ENCODE results near the gene UGGT2.

The UGGT2 gene

DNA sequence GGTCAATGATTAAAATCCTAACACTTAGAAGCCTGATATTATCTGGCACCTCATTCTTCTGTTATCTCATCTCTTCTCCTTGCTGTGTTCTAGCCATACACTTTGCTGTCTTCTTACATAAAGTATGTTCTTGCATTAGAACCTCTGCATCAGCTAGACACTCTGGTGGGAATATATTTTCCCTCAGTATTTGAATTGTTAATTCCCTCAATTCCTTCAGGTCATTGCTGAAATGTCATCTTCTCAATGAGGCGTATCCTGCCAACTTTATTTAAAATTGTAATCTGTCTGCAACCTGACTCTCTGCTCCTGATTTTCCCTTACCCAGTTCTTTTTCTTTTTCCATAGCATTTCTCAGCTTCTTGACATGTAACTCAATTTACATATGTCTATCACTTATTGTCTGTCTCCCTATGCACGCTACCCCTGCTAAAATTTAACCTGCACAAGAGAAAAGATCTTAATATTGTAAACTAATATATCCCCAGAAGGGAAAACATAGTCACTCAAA lies 138.2 kb downstream of the UGGT2 start:
- H3K36me3 ChIP-seq (ENCODE audit: control insufficient read depth, insufficient read depth, low read length), result no peaks in the 10 kb centered on the region
- no peaks in the 10 kb centered on the region for H3K9me3 ChIP-seq (ENCODE audit: control insufficient read depth, low read length)
- no peak overlapping the region for H3K4me3 ChIP-seq (ENCODE audit: low read length)
- H3K4me1 ChIP-seq (ENCODE audit: control insufficient read depth, insufficient read depth, low read length), result no peaks in the 10 kb centered on the region
- H3K27me3 ChIP-seq (ENCODE audit: control insufficient read depth, insufficient read depth, low read length), result no peaks in the 10 kb centered on the region
- H3K9ac ChIP-seq (ENCODE audit: low read length), result no peak overlapping the region

DNA sequence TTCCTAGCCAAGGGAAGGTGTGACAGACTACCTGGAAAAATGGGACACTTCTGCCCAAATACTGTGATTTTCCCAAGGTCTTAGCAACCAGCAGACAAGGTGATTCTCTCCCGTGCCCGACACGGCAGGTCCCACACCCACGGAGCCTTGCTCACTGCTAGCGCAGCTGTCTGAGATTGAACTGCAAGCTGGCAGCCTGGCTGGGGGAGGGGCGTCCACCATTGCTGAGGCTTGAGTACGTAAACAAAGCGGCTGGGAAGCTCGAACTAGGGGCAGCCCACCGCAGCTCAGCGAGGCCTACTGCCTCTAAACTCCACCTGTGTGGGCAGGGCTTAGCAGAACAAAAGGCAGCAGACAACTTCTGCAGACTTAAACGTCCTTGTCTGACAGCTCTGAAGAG lies 146.2 kb downstream of the UGGT2 start:
- Histone ChIP-seq H3K27me3 (ENCODE audit: control insufficient read depth, insufficient read depth, low read length) (no peaks in the 10 kb centered on the region), H3K36me3 (ENCODE audit: control insufficient read depth, insufficient read depth, low read length) (no peaks in the 10 kb centered on the region), H3K9me3 (ENCODE audit: control insufficient read depth, low read length) (no peaks in the 10 kb centered on the region), H3K4me3 (ENCODE audit: low read length) (no peak overlapping the region), H3K9ac (ENCODE audit: low read length) (no peak overlapping the region), H3K4me1 (ENCODE audit: control insufficient read depth, insufficient read depth, low read length) (no peaks in the 10 kb centered on the region)

DNA sequence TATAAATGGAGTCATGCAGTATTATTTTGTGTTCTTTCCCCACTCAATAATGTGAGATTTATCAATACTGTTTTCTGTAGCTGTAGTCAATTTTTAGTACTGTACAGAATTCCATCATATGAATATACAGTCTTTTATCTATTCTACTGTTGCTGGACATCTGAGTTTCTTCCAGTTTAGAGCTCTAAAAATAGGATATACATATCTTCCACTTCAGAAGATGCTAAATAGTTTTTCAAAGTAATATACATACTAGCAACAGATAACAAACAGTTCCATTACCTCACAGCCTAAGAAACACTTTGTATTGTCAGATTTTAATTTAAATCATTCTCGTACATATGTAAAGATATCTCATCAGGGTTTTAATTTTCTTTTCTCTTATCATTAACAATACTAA lies 149.6 kb downstream of the UGGT2 start:
- no peak overlapping the region for H3K9ac ChIP-seq (ENCODE audit: low read length)
- no peak overlapping the region for H3K4me3 ChIP-seq (ENCODE audit: low read length)
- H3K27me3 ChIP-seq (ENCODE audit: control insufficient read depth, insufficient read depth, low read length), result no peaks in the 10 kb centered on the region
- H3K4me1 ChIP-seq (ENCODE audit: control insufficient read depth, insufficient read depth, low read length), result no peaks in the 10 kb centered on the region
- H3K9me3 ChIP-seq (ENCODE audit: control insufficient read depth, low read length), result no peaks in the 10 kb centered on the region
- no peaks in the 10 kb centered on the region for H3K36me3 ChIP-seq (ENCODE audit: control insufficient read depth, insufficient read depth, low read length)

DNA sequence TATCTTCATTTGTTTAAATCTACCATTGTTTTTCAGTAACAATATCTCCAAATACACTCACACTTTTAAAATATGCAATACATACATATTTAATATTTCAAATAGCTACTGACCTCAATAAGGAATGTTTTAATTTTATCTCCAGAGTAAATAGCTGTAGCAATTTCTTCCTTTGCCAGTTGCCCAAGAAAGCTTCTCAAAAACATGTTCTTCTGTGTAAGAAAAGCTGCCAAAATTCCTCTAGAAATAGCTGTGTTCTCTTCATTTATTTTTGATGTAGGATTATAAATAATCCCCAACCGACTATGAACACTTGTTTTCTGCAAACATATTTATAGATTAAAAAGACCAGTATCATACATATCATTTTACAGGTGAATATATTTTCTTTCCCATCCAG lies 150.5 kb downstream of the UGGT2 start:
- no peaks in the 10 kb centered on the region for H3K4me1 ChIP-seq (ENCODE audit: control insufficient read depth, insufficient read depth, low read length)
- no peaks in the 10 kb centered on the region for H3K9me3 ChIP-seq (ENCODE audit: control insufficient read depth, low read length)
- no peaks in the 10 kb centered on the region for H3K36me3 ChIP-seq (ENCODE audit: control insufficient read depth, insufficient read depth, low read length)
- H3K4me3 ChIP-seq (ENCODE audit: low read length), result no peak overlapping the region
- H3K9ac ChIP-seq (ENCODE audit: low read length), result no peak overlapping the region
- no peaks in the 10 kb centered on the region for H3K27me3 ChIP-seq (ENCODE audit: control insufficient read depth, insufficient read depth, low read length)

DNA sequence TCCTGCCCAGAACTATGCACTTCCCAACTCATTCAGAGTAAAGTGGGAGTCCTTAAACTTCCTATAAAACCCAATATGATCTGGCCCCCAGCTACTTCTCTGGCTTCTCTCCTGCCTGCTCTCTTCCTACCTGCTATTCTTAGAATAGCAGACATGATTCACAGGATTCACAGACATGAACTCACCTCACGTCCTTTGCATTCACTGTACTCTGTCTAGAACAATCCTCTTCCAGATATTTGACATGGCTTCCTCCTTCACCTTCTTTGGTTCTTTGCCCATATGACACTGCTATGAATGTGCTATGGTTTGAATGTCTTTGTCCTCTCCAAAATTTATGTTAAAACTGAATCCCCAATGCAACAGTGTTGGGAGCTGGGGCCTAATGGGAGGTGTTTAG lies 154.9 kb downstream of the UGGT2 start:
- Histone ChIP-seq H3K9me3 (ENCODE audit: control insufficient read depth, low read length) (no peaks in the 10 kb centered on the region), H3K27me3 (ENCODE audit: control insufficient read depth, insufficient read depth, low read length) (no peaks in the 10 kb centered on the region), H3K9ac (ENCODE audit: low read length) (no peak overlapping the region), H3K4me1 (ENCODE audit: control insufficient read depth, insufficient read depth, low read length) (no peaks in the 10 kb centered on the region), H3K4me3 (ENCODE audit: low read length) (no peak overlapping the region), H3K36me3 (ENCODE audit: control insufficient read depth, insufficient read depth, low read length) (no peaks in the 10 kb centered on the region)

DNA sequence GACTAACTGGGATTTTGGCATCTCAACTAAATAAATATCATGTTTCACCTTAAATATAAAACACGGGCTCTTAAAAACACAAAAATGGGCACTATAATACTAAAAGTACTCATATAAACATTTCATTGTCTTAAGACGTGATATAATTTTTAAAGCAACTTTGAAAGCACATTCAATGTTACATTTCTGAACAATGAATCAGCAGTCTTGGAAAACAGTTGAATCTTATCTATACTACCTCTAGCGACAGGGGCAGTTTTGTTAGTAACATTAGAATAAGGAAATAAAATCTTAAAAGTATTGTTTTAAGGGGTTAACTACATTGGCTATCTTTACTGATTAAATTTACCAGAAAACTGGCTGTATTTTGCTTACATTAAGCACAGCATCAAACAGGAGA lies 156.9 kb downstream of the UGGT2 start:
- Histone ChIP-seq H3K9me3 (ENCODE audit: control insufficient read depth, low read length) (no peaks in the 10 kb centered on the region), H3K27me3 (ENCODE audit: control insufficient read depth, insufficient read depth, low read length) (no peaks in the 10 kb centered on the region), H3K4me1 (ENCODE audit: control insufficient read depth, insufficient read depth, low read length) (no peaks in the 10 kb centered on the region), H3K36me3 (ENCODE audit: control insufficient read depth, insufficient read depth, low read length) (no peaks in the 10 kb centered on the region), H3K4me3 (ENCODE audit: low read length) (no peak overlapping the region), H3K9ac (ENCODE audit: low read length) (no peak overlapping the region)

DNA sequence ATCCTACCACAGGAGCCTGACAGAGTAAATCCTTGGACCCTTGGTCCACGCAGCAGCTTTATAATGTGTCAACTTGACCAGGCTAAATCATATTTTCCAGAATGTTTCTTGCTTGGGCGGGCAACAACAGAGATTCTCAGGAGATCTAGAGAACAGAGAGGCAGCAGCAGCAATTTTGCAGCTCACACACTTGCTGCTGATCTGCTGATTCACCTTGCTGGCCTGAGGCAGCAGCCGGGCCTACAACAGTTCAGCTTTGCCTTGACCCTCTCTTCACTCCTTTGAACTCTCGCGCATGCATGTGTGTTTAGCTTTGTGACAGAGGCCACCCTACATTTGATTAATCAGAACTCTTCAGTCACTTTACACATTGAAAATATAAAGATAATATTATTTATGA lies 159.3 kb downstream of the UGGT2 start:
- Histone ChIP-seq H3K4me1 (ENCODE audit: control insufficient read depth, insufficient read depth, low read length) (no peaks in the 10 kb centered on the region), H3K4me3 (ENCODE audit: low read length) (no peak overlapping the region), H3K27me3 (ENCODE audit: control insufficient read depth, insufficient read depth, low read length) (no peaks in the 10 kb centered on the region), H3K9me3 (ENCODE audit: control insufficient read depth, low read length) (no peaks in the 10 kb centered on the region), H3K36me3 (ENCODE audit: control insufficient read depth, insufficient read depth, low read length) (no peaks in the 10 kb centered on the region), H3K9ac (ENCODE audit: low read length) (no peak overlapping the region)

DNA sequence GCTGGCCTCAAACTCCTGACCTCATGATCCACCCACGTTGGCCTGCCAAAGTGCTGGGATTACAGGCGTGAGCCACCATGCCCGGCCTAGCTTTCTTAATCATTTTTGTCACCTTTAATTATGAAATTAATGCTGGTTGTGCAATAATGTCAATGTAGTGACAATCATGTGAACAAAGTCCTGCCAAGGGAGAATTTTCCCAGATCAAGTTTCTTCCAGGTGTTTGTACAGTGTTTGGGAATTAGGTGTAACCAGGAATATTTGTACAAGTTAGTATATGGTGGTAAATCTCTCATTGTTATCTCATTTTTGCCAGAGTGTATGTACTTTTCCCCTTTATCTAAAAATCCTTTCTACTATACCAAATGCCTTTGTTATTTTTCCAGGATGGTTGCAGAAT lies 171.1 kb downstream of the UGGT2 start:
- no peak overlapping the region for H3K4me3 ChIP-seq (ENCODE audit: low read length)

DNA sequence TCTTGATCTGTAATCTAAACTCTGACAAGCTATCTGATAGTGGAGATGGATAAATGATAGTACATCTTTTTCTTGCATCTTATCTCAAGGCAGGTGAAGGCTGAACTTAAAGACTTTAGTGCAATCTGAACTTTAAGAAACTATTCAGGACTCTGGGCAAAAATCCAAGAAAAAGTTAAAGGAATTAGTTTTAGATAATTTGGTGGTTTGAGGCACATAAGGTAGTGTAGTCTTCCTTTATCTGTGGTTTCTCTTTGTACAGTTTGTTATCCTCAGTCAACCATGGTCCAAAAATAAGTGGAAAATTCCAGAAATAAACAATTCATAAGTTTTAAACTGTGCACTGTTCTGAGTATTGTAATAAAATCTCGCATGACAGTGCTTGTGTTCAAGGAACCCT lies 172.9 kb downstream of the UGGT2 start:
- Histone ChIP-seq H3K27me3 (ENCODE audit: control insufficient read depth, insufficient read depth, low read length) (no peaks in the 10 kb centered on the region), H3K9me3 (ENCODE audit: control insufficient read depth, low read length) (no peaks in the 10 kb centered on the region), H3K9ac (ENCODE audit: low read length) (no peak overlapping the region)

More for the DNA sequence above, 171.1 kb downstream of the UGGT2 start:
- no peaks in the 10 kb centered on the region for H3K9me3 ChIP-seq (ENCODE audit: control insufficient read depth, low read length)
- H3K9ac ChIP-seq (ENCODE audit: low read length), result no peak overlapping the region
- no peaks in the 10 kb centered on the region for H3K36me3 ChIP-seq (ENCODE audit: control insufficient read depth, insufficient read depth, low read length)
- no peaks in the 10 kb centered on the region for H3K4me1 ChIP-seq (ENCODE audit: control insufficient read depth, insufficient read depth, low read length)
- H3K27me3 ChIP-seq (ENCODE audit: control insufficient read depth, insufficient read depth, low read length), result no peaks in the 10 kb centered on the region

DNA sequence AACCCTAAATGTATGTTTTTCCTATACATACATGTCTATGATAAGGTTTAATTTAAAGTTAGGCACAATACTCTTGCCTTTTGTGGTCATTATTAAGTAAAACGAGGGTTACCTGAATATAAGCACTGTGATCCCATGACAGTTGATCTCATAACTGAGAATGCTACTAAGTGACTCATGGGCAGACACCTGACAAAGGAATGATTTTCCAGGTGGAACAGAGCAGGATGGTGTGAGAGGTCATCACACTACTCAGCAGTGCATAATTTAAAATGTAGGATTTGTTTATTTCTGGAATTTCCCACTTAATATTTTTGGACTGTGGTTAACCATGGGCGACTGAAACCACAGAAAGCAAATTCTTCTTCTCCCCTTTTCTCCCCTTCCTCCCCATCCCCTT lies 178.9 kb downstream of the UGGT2 start:
- H3K27me3 ChIP-seq (ENCODE audit: control insufficient read depth, insufficient read depth, low read length), result no peaks in the 10 kb centered on the region
- no peaks in the 10 kb centered on the region for H3K4me1 ChIP-seq (ENCODE audit: control insufficient read depth, insufficient read depth, low read length)
- H3K9ac ChIP-seq (ENCODE audit: low read length), result no peak overlapping the region
- no peaks in the 10 kb centered on the region for H3K36me3 ChIP-seq (ENCODE audit: control insufficient read depth, insufficient read depth, low read length)
- no peaks in the 10 kb centered on the region for H3K9me3 ChIP-seq (ENCODE audit: control insufficient read depth, low read length)
- no peak overlapping the region for H3K4me3 ChIP-seq (ENCODE audit: low read length)

More for the DNA sequence above, 172.9 kb downstream of the UGGT2 start:
- Histone ChIP-seq H3K4me1 (ENCODE audit: control insufficient read depth, insufficient read depth, low read length) (no peaks in the 10 kb centered on the region), H3K4me3 (ENCODE audit: low read length) (no peak overlapping the region), H3K36me3 (ENCODE audit: control insufficient read depth, insufficient read depth, low read length) (no peaks in the 10 kb centered on the region)

DNA sequence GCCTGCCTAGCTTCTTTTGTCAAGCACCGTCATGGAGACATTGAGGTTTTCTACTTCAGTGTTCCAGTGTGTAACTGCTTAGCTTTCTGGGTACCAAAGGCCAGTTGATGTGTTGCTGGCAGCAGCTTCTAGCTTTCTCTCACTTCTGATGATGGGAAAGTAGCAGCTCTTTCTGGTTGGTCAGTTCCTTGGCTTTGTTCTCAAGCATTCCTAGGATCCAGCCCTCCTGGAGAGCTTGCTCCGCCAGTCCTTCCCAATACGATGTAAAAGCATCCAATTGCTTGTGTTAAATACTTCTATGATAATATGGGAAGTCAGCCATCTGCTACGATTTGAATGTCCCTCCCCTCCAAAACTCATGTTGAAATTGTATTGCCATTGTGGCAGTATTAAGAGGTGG lies 182.8 kb downstream of the UGGT2 start:
- no peaks in the 10 kb centered on the region for H3K4me1 ChIP-seq (ENCODE audit: control insufficient read depth, insufficient read depth, low read length)
- H3K4me3 ChIP-seq (ENCODE audit: low read length), result no peak overlapping the region
- no peak overlapping the region for H3K9ac ChIP-seq (ENCODE audit: low read length)
- no peaks in the 10 kb centered on the region for H3K9me3 ChIP-seq (ENCODE audit: control insufficient read depth, low read length)
- no peaks in the 10 kb centered on the region for H3K27me3 ChIP-seq (ENCODE audit: control insufficient read depth, insufficient read depth, low read length)
- H3K36me3 ChIP-seq (ENCODE audit: control insufficient read depth, insufficient read depth, low read length), result no peaks in the 10 kb centered on the region

DNA sequence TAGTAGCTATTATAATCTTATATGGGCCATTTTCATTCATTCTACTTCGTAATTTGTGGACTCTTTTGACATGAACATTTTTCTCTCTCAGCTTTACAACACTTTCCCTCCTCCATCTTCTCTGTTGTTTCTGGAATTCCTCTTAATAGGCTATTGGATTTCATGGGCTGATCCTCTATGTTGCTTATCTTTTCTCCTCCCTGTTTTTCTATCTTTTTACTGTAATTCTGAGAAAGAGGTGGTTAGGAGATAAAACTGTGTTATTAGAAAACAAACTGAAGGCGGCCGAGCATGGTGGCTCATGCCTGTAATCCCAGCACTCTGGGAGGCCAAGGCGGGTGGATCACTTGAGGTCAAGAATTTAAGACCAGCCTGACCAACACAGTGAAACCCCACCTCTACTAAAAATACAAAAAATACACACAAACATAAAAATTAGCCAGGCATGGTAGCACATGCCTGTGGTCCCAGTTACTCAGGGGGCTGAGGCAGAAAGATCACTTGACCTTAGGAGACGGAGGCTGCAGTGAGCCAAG lies 188.1 kb downstream of the UGGT2 start:
- Histone ChIP-seq H3K27me3 (ENCODE audit: control insufficient read depth, insufficient read depth, low read length) (no peaks in the 10 kb centered on the region), H3K4me3 (ENCODE audit: low read length) (no peak overlapping the region), H3K4me1 (ENCODE audit: control insufficient read depth, insufficient read depth, low read length) (no peaks in the 10 kb centered on the region), H3K9ac (ENCODE audit: low read length) (no peak overlapping the region), H3K36me3 (ENCODE audit: control insufficient read depth, insufficient read depth, low read length) (no peaks in the 10 kb centered on the region), H3K9me3 (ENCODE audit: control insufficient read depth, low read length) (no peaks in the 10 kb centered on the region)

DNA sequence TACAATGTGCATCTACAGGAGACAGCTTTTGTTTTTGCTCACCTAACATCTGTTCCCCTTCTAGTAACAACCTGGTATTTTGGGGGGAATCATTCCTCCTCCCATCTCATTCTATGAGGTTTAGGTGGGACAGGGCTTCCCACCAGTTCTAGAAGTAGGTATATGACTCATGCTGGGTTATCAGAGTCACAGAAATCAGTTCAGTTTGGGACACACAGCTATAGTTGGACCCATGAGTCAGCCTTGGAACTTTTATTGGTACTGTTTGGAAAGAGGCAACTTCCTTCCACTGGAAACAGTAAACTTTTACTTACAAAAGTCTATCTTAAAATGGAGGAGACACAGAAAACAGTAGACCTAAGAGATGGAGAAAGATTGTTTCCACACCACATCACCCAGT lies 190.8 kb downstream of the UGGT2 start:
- Histone ChIP-seq H3K9me3 (ENCODE audit: control insufficient read depth, low read length) (no peaks in the 10 kb centered on the region), H3K27me3 (ENCODE audit: control insufficient read depth, insufficient read depth, low read length) (no peaks in the 10 kb centered on the region), H3K4me1 (ENCODE audit: control insufficient read depth, insufficient read depth, low read length) (peaks cover 5% of the 10 kb centered on the region), H3K9ac (ENCODE audit: low read length) (no peak overlapping the region), H3K36me3 (ENCODE audit: control insufficient read depth, insufficient read depth, low read length) (no peaks in the 10 kb centered on the region), H3K4me3 (ENCODE audit: low read length) (no peak overlapping the region)
